NT2/D1 (cell line): ENCODE data around the gene MOV10.

Experiments used
- DNase-seq: peaks from one replicate; pipeline ENCODE4 v3.0.0-alpha.2; 2011; ENCODE audit warnings: low read depth, low spot score
- H3K27me3 ChIP-seq: 2 replicates; pipeline ENCODE4 v1.6.0; 2011; ENCODE audit warnings: mild to moderate bottlenecking; ENCODE audit not compliant: insufficient read length, insufficient read depth
- H3K36me3 ChIP-seq: 2 replicates; pipeline ENCODE4 v1.6.1; 2011; ENCODE audit warnings: mild to moderate bottlenecking, low read length, mixed read lengths; ENCODE audit not compliant: insufficient read depth, insufficient read length
- H3K4me1 ChIP-seq: 2 replicates; pipeline ENCODE4 v1.5.1; 2011; ENCODE audit not compliant: insufficient read depth, insufficient read length
- H3K4me3 ChIP-seq: 2 replicates; pipeline ENCODE4 v1.5.1; 2011; ENCODE audit warnings: low read depth; ENCODE audit not compliant: insufficient read length
- H3K9ac ChIP-seq: 2 replicates; pipeline ENCODE4 v1.6.0; 2011; ENCODE audit warnings: low read depth; ENCODE audit not compliant: insufficient read length
- H3K9me3 ChIP-seq: 2 replicates; pipeline ENCODE4 v1.5.1; 2011; ENCODE audit warnings: mild to moderate bottlenecking, low read length; ENCODE audit not compliant: insufficient read depth
- SUZ12 ChIP-seq: IDR thresholded peaks from 2 replicates; pipeline ENCODE4 v1.6.1; 2011; ENCODE audit not compliant: insufficient read length, insufficient read depth; ENCODE audit errors: extremely low read depth
- YY1 ChIP-seq: IDR thresholded peaks from 2 replicates; pipeline ENCODE4 v1.6.1; 2011; ENCODE audit not compliant: insufficient read length, insufficient read depth
- ZNF274 ChIP-seq: IDR thresholded peaks from 2 replicates; pipeline ENCODE4 v1.6.1; 2011; ENCODE audit warnings: mild to moderate bottlenecking, low read depth, low read length

The MOV10 gene

GRCh38 chr1:112694363-112694929 is 20.0 kb downstream of the MOV10 start:
- Histone ChIP-seq H3K36me3 (peaks cover 95% of the 10 kb centered on the region), H3K4me3 (no peak overlapping the region), H3K27me3 (no peaks in the 10 kb centered on the region), H3K9ac (no peak overlapping the region), H3K4me1 (peaks cover 18% of the 10 kb centered on the region), H3K9me3 (no peaks in the 10 kb centered on the region)
- DNase-seq = no peak
- no peak for TF ChIP-seq ZNF274
- no peak for TF ChIP-seq SUZ12
- TF ChIP-seq YY1 = no peak

- H3K4me3 ChIP-seq = no peak overlapping the region
- H3K9me3 ChIP-seq = no peaks in the 10 kb centered on the region
- DNase-seq = no peak
- peaks cover 26% of the 10 kb centered on the region for H3K4me1 ChIP-seq
- TF ChIP-seq ZNF274 (no peak), YY1 (no peak)
- no peak overlapping the region for H3K9ac ChIP-seq
- H3K36me3 ChIP-seq = peaks cover 95% of the 10 kb centered on the region
- no peaks in the 10 kb centered on the region for H3K27me3 ChIP-seq
Observed at GRCh38 chr1:112695276-112695675, 20.8 kb downstream of the MOV10 start.

GRCh38 chr1:112696578-112697314 is 22.3 kb downstream of the MOV10 start:
- Histone ChIP-seq H3K36me3 (peaks cover 93% of the 10 kb centered on the region), H3K9ac (peak overlapping the region; percentile 6), H3K27me3 (no peaks in the 10 kb centered on the region), H3K4me3 (no peak overlapping the region), H3K9me3 (no peaks in the 10 kb centered on the region), H3K4me1 (peaks cover 38% of the 10 kb centered on the region)
- no peak for DNase-seq
- no peak for TF ChIP-seq YY1
- no peak for TF ChIP-seq SUZ12
- no peak for TF ChIP-seq ZNF274

- H3K9ac ChIP-seq = no peak overlapping the region
- H3K27me3 ChIP-seq = no peaks in the 10 kb centered on the region
- TF ChIP-seq SUZ12 (no peak), ZNF274 (no peak), YY1 (no peak)
- H3K36me3 ChIP-seq = peaks cover 93% of the 10 kb centered on the region
- no peak overlapping the region for H3K4me3 ChIP-seq
- H3K9me3 ChIP-seq = no peaks in the 10 kb centered on the region
- DNase-seq = no peak
- H3K4me1 ChIP-seq = peaks cover 44% of the 10 kb centered on the region
Observed at GRCh38 chr1:112697781-112698201, 23.3 kb downstream of the MOV10 start.

- no peak for DNase-seq
- no peaks in the 10 kb centered on the region for H3K9me3 ChIP-seq
- TF ChIP-seq YY1 (no peak), SUZ12 (no peak), ZNF274 (no peak)
- no peaks in the 10 kb centered on the region for H3K27me3 ChIP-seq
- no peak overlapping the region for H3K4me3 ChIP-seq
- peaks cover 47% of the 10 kb centered on the region for H3K4me1 ChIP-seq
- peak overlapping the region; percentile 39 for H3K9ac ChIP-seq
- peaks cover 93% of the 10 kb centered on the region for H3K36me3 ChIP-seq
Observed at GRCh38 chr1:112698366-112699310, 24.2 kb downstream of the MOV10 start.

GRCh38 chr1:112699425-112700144 is 25.1 kb downstream of the MOV10 start:
- Histone ChIP-seq H3K9ac (no peak overlapping the region), H3K4me1 (peaks cover 54% of the 10 kb centered on the region), H3K36me3 (peaks cover 93% of the 10 kb centered on the region), H3K27me3 (peaks cover 9% of the 10 kb centered on the region), H3K4me3 (no peak overlapping the region), H3K9me3 (no peaks in the 10 kb centered on the region)
- TF ChIP-seq YY1 (no peak), SUZ12 (no peak)
- DNase-seq = no peak
